Ascending aorta (tissue), 2 donors: Measurements from ENCODE around the gene TBC1D9B. TPM values are rescaled to one million over a fixed set of nuclear protein-coding genes. Genes with fewer than 3 reads are reported as not detected.
A peak's percentile ranks its signal among the peaks of the same experiment; 100 is the strongest.

Experiments used
- DNase-seq, 2 donors: peaks; one replicate each; pipeline ENCODE4 v3.0.0-alpha.2; 2019; ENCODE audit warnings: low spot score in 2 of 2
- H3K27ac ChIP-seq, 2 donors: fragments of 200-600 bp; sonication (generic); one replicate each; pipeline ENCODE4 v1.5.1; 2016 to 2017; ENCODE audit warnings: mild to moderate bottlenecking in 1 of 2
- H3K27me3 ChIP-seq: fragments of 200-600 bp; sonication (generic); one replicate; pipeline ENCODE4 v1.5.1; 2017
- H3K36me3 ChIP-seq, 2 donors: fragments of 200-600 bp; sonication (generic); one replicate each; pipeline ENCODE4 v1.5.1; 2016
- H3K4me1 ChIP-seq, 2 donors: fragments of 200-600 bp; sonication (generic); one replicate each; pipeline ENCODE4 v1.5.1; 2016 to 2017; ENCODE audit warnings: mild to moderate bottlenecking in 1 of 2
- H3K4me3 ChIP-seq, 2 donors: fragments of 200-600 bp; sonication (generic); one replicate each; pipeline ENCODE4 v1.5.1; 2016 to 2017; ENCODE audit warnings: mild to moderate bottlenecking in 1 of 2
- H3K9me3 ChIP-seq, 2 donors: fragments of 200-600 bp; sonication (generic); one replicate each; pipeline ENCODE4 v1.5.1; 2016
- CTCF ChIP-seq, 3 experiments: fragments of 200-600 bp in 2 of 3; fragments of 450-650 bp in 1 of 3; sonication (generic) in 2 of 3; IDR thresholded peaks; one replicate each; pipeline ENCODE4 v1.5.1; 2016 to 2019; ENCODE audit warnings: antibody characterized with exemption in 3 of 3, mild to moderate bottlenecking in 1 of 3, moderate library complexity in 1 of 3
- intact Hi-C: fragments of 100-400 bp; cut with DNase I; formaldehyde crosslinking; loops from one replicate; pipeline ENCODE4 v1.15.1; 2023
- total RNA-seq: library from RNA; depleted of rRNA; stranded (reverse); fragments of >200 nt; gene quantifications from one replicate; pipeline ENCODE4 v1.1.0, GENCODE V29; 2016

TBC1D9B gene
- 220 TPM for total RNA-seq

- Histone ChIP-seq H3K27ac (peak within 1 kb of the TSS; percentile 76), H3K36me3 (peaks cover 5 to 17% of the 10 kb centered on the region in 2 donors), H3K9me3 (no peaks in the 10 kb centered on the region), H3K27me3 (no peaks in the 10 kb centered on the region), H3K4me1 (peaks cover 6 to 16% of the 10 kb centered on the region in 2 donors), H3K4me3 (peak within 1 kb of the TSS; percentile 82 to 85)
- intact Hi-C loops: loop anchor here (2.0 to 5.0 kb wide), 4 partner anchors 49 to 165 kb away; partner anchors contain the start of genes MGAT4B, MRNIP and RNF130
- peak in 2 of 3 experiments; percentile 27 to 68 for TF ChIP-seq CTCF (IDR thresholded peaks at IDR 0.05)
- peak in 1 of 2 donors; percentile 81 for DNase-seq
These were observed at the start of gene TBC1D9B for GRCh38 chr5:179907556-179908324. Gene TBC1D9B (minus strand): TSS chr5:179907897. CDS start chr5:179907821, 76 bp downstream.

GRCh38 chr5:179955630-179956029, 47.9 kb upstream of the TBC1D9B start:
- intact Hi-C loops: no loop called here
- no peak for DNase-seq
- H3K4me1 ChIP-seq: no peaks in the 10 kb centered on the region
- H3K36me3 ChIP-seq: peaks cover 0 to 33% of the 10 kb centered on the region in 2 donors
- no peak overlapping the region for H3K27ac ChIP-seq
- H3K4me3 ChIP-seq: no peak overlapping the region
- H3K27me3 ChIP-seq: no peaks in the 10 kb centered on the region
- no peak for TF ChIP-seq CTCF (IDR thresholded peaks at IDR 0.05)
- H3K9me3 ChIP-seq: no peaks in the 10 kb centered on the region

GRCh38 chr5:179955062-179955461, 47.4 kb upstream of the TBC1D9B start:
- intact Hi-C loops: no loop called here
- no peak for DNase-seq
- Histone ChIP-seq H3K4me3 (no peak overlapping the region), H3K9me3 (no peaks in the 10 kb centered on the region), H3K36me3 (peaks cover 0 to 32% of the 10 kb centered on the region in 2 donors), H3K27me3 (no peaks in the 10 kb centered on the region), H3K4me1 (no peaks in the 10 kb centered on the region), H3K27ac (no peak overlapping the region)
- TF ChIP-seq CTCF (IDR thresholded peaks at IDR 0.05): no peak

- no peak overlapping the region for H3K4me3 ChIP-seq
- H3K27me3 ChIP-seq: no peaks in the 10 kb centered on the region
- intact Hi-C loops: no loop called here
- no peaks in the 10 kb centered on the region for H3K9me3 ChIP-seq
- TF ChIP-seq CTCF (IDR thresholded peaks at IDR 0.05): no peak
- no peaks in the 10 kb centered on the region for H3K4me1 ChIP-seq
- no peak overlapping the region for H3K27ac ChIP-seq
- no peak for DNase-seq
- peaks cover 0 to 34% of the 10 kb centered on the region in 2 donors for H3K36me3 ChIP-seq
These were observed 46.7 kb upstream of the TBC1D9B start for GRCh38 chr5:179954434-179954833.

- Histone ChIP-seq H3K36me3 (peaks cover 0 to 33% of the 10 kb centered on the region in 2 donors), H3K9me3 (no peaks in the 10 kb centered on the region), H3K4me1 (no peaks in the 10 kb centered on the region), H3K27ac (no peak overlapping the region), H3K4me3 (no peak overlapping the region), H3K27me3 (no peaks in the 10 kb centered on the region)
- no peak for DNase-seq
- intact Hi-C loops: no loop called here
- no peak for TF ChIP-seq CTCF (IDR thresholded peaks at IDR 0.05)
These were observed 46.3 kb upstream of the TBC1D9B start for GRCh38 chr5:179953987-179954386.
